Smooth muscle cell (in vitro differentiated cells): Measurements from ENCODE around the gene HOXB3. TPM values are rescaled to one million over a fixed set of nuclear protein-coding genes. Genes with fewer than 3 reads are reported as not detected.

Source experiments
- DNase-seq: peaks from one replicate; lab custom pipeline; 2025; ENCODE audit not compliant: unreplicated experiment; lab: John Stamatoyannopoulos, UW
- H2AFZ ChIP-seq: fragments of 200-600 bp; sonication (generic); 2 replicates; pipeline ENCODE4 v1.6.0; 2016; ENCODE audit warnings: antibody characterized with exemption, low read depth, mild to moderate bottlenecking
- H3F3A ChIP-seq: fragments of 200-600 bp; sonication (generic); 2 replicates; pipeline ENCODE4 v1.6.0; 2017; ENCODE audit warnings: antibody characterized with exemption, low read depth
- H3K27ac ChIP-seq: fragments of 200-600 bp; sonication (generic); 2 replicates; pipeline ENCODE4 v1.5.1; 2016; ENCODE audit warnings: low read depth, mild to moderate bottlenecking
- H3K27me3 ChIP-seq: fragments of 200-600 bp; sonication (generic); 2 replicates; pipeline ENCODE4 v1.6.1; 2016; ENCODE audit warnings: low read depth, mild to moderate bottlenecking
- H3K36me3 ChIP-seq: fragments of 200-600 bp; sonication (generic); 2 replicates; pipeline ENCODE4 v1.5.1; 2016; ENCODE audit warnings: low read depth
- H3K4me1 ChIP-seq: fragments of 200-600 bp; sonication (generic); 2 replicates; pipeline ENCODE4 v1.5.1; 2016; ENCODE audit warnings: low read depth
- H3K4me2 ChIP-seq: fragments of 200-600 bp; sonication (generic); 2 replicates; pipeline ENCODE4 v1.6.0; 2016; ENCODE audit warnings: mild to moderate bottlenecking
- H3K4me3 ChIP-seq: fragments of 200-600 bp; sonication (generic); 2 replicates; pipeline ENCODE4 v1.5.1; 2016; ENCODE audit warnings: mild to moderate bottlenecking
- H3K79me2 ChIP-seq: fragments of 200-600 bp; sonication (generic); 2 replicates; pipeline ENCODE4 v1.6.0; 2016; ENCODE audit warnings: low read depth, mild to moderate bottlenecking
- H3K9ac ChIP-seq: fragments of 200-600 bp; sonication (generic); 2 replicates; pipeline ENCODE4 v1.6.0; 2016; ENCODE audit warnings: low read depth
- H3K9me3 ChIP-seq: fragments of 200-600 bp; sonication (generic); replicated peaks from 2 replicates; pipeline ENCODE4 v1.5.1; 2016; ENCODE audit warnings: low read depth
- H4K20me1 ChIP-seq: fragments of 200-600 bp; sonication (generic); 2 replicates; pipeline ENCODE4 v1.6.0; 2016; ENCODE audit warnings: low read depth
- WGBS: methylation state at CpG from one replicate; pipeline ENCODE4 v1.1.7; 2016; ENCODE audit warnings: low lambda C conversion rate; 5-methylcytosine and 5-hydroxymethylcytosine counted together
- polyA plus RNA-seq: library from polyadenylated mRNA; unstranded; fragments of >200 nt; fragmentation: Nextera tagmentation; extraction: Ambion mirVana; gene quantifications from 2 replicates; pipeline ENCODE4 v1.2.1, GENCODE V29; 2016
- total RNA-seq: library from RNA; depleted of rRNA; stranded (reverse); fragments of >200 nt; gene quantifications from 2 replicates; pipeline ENCODE4 v1.2.3, GENCODE V29; 2014
- TF ChIP-seq, protein P1 (sequence below): fragments of 200-600 bp; sonication (generic); IDR thresholded peaks from 2 replicates; pipeline ENCODE4 v1.5.1; 2017; ENCODE audit warnings: borderline replicate concordance, mild to moderate bottlenecking, antibody characterized with exemption; ENCODE audit not compliant: insufficient read depth, poor library complexity, severe bottlenecking

Gene HOXB3
- total and polyA plus RNA-seq, 2 experiments from 2014 or later: 2.8 to 5.1 TPM

DNA sequence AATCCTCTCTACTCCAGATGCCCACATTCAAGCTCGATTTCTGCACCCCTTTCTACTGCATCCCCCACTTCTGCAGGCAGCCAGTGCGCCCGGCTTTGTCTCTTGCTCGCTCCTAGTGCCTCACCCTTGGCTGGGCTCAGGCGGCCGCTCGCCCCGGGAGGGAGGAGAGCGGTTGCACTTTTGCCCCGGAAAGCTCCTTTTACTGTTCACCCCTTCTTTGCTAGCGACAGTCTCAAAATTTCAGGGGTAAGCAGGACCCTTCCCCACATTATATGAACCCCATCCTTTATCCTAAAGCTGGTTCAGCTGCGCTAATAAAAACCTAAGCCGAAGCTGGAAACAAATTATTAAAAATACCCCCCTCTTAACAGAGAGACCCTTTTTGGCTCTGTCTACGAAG is 2.5 kb upstream of the HOXB3 start:
- H3K79me2 ChIP-seq: peaks cover 71% of the 10 kb centered on the region
- no peak overlapping the region for H3K9ac ChIP-seq
- peak overlapping the region; percentile 46 for H3K4me3 ChIP-seq
- H3K4me2 ChIP-seq: peak overlapping the region; percentile 98
- H2AFZ ChIP-seq: no peak overlapping the region
- peaks cover 4% of the 10 kb centered on the region for H3F3A ChIP-seq
- DNase-seq: no peak
- H3K9me3 ChIP-seq: no peaks in the 10 kb centered on the region
- peaks cover 92% of the 10 kb centered on the region for H4K20me1 ChIP-seq
- WGBS: 28% methylated on average over 14 of the region's 14 CpGs
- H3K36me3 ChIP-seq: no peaks in the 10 kb centered on the region
- H3K4me1 ChIP-seq: peaks cover 9% of the 10 kb centered on the region
- peak overlapping the region; percentile 35 for H3K27ac ChIP-seq
- H3K27me3 ChIP-seq: peaks cover 42% of the 10 kb centered on the region
- TF ChIP-seq, protein P1, sequence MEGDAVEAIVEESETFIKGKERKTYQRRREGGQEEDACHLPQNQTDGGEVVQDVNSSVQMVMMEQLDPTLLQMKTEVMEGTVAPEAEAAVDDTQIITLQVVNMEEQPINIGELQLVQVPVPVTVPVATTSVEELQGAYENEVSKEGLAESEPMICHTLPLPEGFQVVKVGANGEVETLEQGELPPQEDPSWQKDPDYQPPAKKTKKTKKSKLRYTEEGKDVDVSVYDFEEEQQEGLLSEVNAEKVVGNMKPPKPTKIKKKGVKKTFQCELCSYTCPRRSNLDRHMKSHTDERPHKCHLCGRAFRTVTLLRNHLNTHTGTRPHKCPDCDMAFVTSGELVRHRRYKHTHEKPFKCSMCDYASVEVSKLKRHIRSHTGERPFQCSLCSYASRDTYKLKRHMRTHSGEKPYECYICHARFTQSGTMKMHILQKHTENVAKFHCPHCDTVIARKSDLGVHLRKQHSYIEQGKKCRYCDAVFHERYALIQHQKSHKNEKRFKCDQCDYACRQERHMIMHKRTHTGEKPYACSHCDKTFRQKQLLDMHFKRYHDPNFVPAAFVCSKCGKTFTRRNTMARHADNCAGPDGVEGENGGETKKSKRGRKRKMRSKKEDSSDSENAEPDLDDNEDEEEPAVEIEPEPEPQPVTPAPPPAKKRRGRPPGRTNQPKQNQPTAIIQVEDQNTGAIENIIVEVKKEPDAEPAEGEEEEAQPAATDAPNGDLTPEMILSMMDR: no peak

GRCh38 chr17:48592057-48592514 is 2.0 kb upstream of the HOXB3 start:
- peaks cover 46% of the 10 kb centered on the region for H3K27me3 ChIP-seq
- peaks cover 9% of the 10 kb centered on the region for H3K4me1 ChIP-seq
- TF ChIP-seq, protein P1: no peak
- peaks cover 71% of the 10 kb centered on the region for H3K79me2 ChIP-seq
- DNase-seq: no peak
- H3K4me3 ChIP-seq: peak overlapping the region; percentile 46
- 51% methylated on average over 29 of the region's 33 CpGs for WGBS
- peak overlapping the region; percentile 98 for H3K4me2 ChIP-seq
- H3K27ac ChIP-seq: no peak overlapping the region
- H3K36me3 ChIP-seq: no peaks in the 10 kb centered on the region
- H2AFZ ChIP-seq: no peak overlapping the region
- no peaks in the 10 kb centered on the region for H3K9me3 ChIP-seq
- peaks cover 92% of the 10 kb centered on the region for H4K20me1 ChIP-seq
- H3F3A ChIP-seq: peaks cover 3% of the 10 kb centered on the region
- H3K9ac ChIP-seq: no peak overlapping the region

DNA sequence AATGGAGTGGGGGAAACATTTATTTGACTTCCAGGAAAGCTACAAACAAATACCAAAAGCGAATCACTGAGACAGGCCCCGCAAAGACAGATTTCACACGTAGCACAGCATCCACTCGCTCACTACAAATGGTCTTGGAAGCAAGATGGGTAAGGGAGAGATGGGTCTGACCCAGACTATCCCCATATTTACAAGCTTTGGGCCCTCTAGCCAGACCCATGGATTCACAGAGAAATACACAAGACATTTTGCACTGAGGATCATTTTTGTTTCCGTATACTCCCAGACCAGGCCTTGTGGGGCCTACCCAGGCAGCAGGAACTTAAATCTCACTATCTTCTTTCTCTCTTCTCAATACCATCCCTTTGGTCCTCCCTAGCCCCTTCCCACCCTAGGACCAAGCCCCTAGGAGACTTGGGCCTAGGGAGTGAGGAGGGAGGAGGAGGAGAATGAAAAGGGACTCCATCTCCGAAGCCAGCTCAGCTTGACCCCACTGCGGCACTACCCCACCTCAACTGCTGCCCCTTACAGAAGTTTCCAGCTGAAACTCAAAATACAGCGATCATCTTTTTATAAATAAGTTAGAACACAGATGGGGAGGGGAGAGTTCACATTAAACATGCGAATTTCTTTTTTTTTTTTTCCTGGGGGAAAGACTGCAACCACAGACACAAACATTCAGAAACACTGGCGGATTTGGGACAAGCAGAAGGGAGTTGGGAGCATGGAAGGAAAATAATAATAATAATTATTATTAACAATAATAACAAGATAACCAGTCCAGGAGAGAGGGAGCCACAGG is 1.4 kb upstream of the HOXB3 start:
- no peak overlapping the region for H2AFZ ChIP-seq
- H3K4me2 ChIP-seq: peak overlapping the region; percentile 98
- 89% methylated on average over 10 of the region's 10 CpGs for WGBS
- H3K27ac ChIP-seq: no peak overlapping the region
- H4K20me1 ChIP-seq: peaks cover 92% of the 10 kb centered on the region
- peaks cover 53% of the 10 kb centered on the region for H3K27me3 ChIP-seq
- no peak for DNase-seq
- no peaks in the 10 kb centered on the region for H3F3A ChIP-seq
- H3K9ac ChIP-seq: no peak overlapping the region
- H3K9me3 ChIP-seq: no peaks in the 10 kb centered on the region
- H3K4me1 ChIP-seq: peaks cover 9% of the 10 kb centered on the region
- peaks cover 71% of the 10 kb centered on the region for H3K79me2 ChIP-seq
- H3K4me3 ChIP-seq: peak overlapping the region; percentile 46
- H3K36me3 ChIP-seq: no peaks in the 10 kb centered on the region
- TF ChIP-seq, protein P1: no peak

DNA sequence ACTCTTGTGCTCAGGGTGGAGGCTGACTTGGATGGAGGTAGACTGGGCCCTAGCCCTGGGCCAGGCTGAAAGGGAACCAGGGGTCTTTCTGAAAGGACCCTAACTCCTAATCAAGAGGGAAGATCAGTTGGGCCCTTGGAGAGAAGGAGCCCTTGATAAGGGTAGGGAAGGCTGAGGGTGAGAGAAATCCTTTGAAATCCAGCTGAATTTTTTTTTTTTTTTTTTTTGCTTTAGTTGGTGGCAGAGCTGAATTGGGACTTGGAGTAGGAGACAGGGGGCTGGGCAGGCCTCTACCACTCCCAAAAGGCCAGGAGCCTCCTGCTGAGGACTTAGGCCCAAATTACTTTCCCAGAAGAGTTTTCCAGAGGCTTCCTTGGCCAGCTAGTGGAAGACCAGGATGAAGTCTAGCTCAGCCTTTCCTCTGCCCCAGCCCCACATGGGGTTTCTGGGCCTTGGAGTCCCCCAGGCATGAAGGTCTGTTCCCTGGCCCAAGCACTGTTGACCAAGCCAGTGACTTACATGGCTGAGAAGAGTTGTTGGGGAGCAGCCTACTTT is 643 bp upstream of the HOXB3 start:
- peaks cover 71% of the 10 kb centered on the region for H3K79me2 ChIP-seq
- H3K27ac ChIP-seq: no peak overlapping the region
- no peak overlapping the region for H2AFZ ChIP-seq
- peaks cover 61% of the 10 kb centered on the region for H3K27me3 ChIP-seq
- peak overlapping the region; percentile 79 for H3K4me2 ChIP-seq
- DNase-seq: no peak
- H3K4me3 ChIP-seq: no peak overlapping the region
- H3K4me1 ChIP-seq: peaks cover 9% of the 10 kb centered on the region
- H4K20me1 ChIP-seq: peaks cover 92% of the 10 kb centered on the region
- no peaks in the 10 kb centered on the region for H3K9me3 ChIP-seq
- H3K36me3 ChIP-seq: no peaks in the 10 kb centered on the region
- TF ChIP-seq, protein P1: no peak
- H3F3A ChIP-seq: no peaks in the 10 kb centered on the region
- H3K9ac ChIP-seq: no peak overlapping the region
